ENCODE data around the gene TBC1D17.

The TBC1D17 gene

DNA sequence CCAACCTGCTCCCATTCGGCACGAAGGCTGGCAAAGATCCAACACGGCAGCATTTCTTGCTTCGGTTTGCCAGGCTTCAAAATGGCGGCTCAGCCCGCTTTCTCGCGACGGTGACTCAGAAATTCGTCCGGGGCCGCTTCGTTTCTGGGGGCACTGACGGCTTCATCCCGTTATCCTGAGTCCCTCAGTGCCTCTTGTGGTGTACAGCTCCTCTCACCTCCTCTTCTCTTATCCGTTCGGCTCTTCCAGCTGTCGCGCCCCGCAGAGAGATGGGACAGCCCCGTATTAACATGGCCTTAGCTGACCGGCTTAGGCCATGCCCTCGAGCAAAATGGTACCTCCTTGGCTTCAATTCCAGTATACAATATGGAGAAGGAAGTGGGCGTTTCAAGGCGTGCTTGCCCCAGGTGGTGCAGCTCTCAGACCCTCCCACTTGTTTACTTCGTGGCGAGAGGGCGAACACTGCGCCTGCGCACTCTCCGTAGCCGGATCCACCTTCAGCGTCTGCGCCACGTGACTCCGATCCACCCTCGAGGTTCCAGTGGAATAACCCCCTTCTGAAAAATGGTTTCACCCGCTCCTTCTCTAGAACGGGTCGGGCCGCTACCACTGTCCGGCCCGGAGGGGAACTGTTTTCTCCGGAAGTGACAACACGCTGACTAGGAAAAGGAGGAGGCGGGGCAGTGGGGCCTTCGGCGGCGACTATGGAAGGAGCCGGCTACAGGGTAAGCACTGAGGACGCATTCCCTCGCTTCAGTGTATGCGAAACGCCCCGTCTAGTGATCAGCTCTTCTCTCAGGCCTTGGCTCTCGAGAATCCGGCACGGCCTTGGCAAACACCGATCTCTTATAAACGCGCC lies at the start of gene TBC1D17, which contains the start of gene AKT1S1:
Gene TBC1D17, plus strand, starts transcription at position 683 of the 859 bp plus-strand sequence. Its CDS starts 22 bp downstream, at position 705.
Gene AKT1S1, minus strand, starts transcription at position 336 of the 859 bp plus-strand sequence. CDS start 4,060 bp downstream, outside the sequence.
- peak; percentile 99 to 100 for DNase-seq

DNA sequence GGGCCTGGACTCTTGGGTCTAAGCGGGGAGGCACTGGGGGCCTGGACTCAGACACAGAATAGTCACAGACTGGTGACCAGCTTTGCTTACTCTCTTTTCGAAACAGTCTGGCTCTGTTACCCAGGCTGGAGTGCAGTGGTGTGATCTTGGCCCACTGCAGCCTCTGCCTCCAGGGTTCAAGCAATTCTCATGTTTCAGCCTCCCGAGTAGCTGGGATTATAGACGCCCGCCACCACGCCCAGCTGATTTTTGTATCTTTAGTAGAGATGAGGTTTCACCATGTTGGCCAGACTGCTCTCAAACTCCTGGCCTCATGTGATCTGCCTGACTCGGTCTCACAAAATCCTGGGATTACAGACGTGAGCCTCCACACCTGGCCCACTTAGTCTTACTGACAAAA lies 48.3 kb upstream of the TBC1D17 start:
- DNase-seq = no peak

DNA sequence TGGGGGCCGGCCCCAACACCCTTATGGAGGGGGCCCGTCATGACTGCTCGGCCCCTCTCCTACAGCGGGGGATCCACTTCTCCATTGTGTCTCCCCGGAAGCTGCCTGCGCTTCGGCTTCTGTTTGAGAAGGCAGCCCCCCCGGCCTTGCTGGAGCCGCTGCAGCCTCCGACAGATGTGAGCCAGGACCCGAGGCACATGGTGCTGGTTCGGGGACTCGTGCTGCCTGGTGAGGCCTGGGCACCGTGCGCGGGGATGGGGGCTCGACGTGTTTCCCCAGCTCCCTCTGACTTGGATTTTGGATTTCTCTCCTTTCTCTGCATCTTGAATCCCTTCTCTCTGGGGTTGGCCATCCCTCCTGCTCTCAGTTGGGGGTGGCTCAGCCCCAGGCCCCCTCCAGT lies 47.8 kb upstream of the TBC1D17 start:
- no peak for DNase-seq

DNA sequence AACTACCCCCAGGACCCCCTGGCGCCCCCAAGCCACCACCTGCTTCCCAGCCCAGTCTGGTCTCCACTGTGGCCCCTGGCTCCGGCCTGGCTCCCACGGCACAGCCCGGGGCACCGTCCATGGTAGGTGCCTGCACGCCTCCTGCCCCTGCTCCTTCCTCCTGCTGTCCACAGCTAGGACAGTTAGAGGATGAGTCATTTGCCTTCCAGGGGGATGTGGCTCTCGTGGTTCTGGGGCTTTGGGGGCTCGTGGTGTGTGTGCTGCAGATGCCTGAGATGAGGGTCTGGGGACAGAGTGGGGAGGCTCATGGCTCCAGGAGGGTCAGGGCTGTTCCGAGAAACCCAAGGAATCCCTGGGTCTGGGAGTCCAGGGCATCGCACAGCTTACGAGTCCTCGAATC lies 46.7 kb upstream of the TBC1D17 start:
- no peak for DNase-seq

DNA sequence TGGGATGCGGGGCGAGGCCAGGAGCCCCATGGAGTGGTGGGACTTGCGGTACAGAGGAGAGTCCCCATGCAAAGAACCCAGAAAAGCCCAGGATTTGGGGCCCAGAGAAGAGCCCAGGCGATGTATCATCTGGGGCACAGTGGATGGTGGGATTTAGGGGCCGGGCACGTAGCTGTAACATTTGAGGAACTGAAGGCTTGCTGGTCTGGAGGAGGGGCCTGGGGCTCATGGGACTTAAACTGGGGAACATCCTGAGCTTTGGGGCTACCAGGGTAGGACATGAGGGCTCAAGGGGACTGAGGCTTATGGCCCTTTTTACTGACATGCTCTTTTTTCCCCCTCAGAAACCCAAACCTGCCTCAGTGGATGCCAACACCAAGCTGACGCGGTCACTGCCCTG lies 45.9 kb upstream of the TBC1D17 start:
- no peak for DNase-seq

DNA sequence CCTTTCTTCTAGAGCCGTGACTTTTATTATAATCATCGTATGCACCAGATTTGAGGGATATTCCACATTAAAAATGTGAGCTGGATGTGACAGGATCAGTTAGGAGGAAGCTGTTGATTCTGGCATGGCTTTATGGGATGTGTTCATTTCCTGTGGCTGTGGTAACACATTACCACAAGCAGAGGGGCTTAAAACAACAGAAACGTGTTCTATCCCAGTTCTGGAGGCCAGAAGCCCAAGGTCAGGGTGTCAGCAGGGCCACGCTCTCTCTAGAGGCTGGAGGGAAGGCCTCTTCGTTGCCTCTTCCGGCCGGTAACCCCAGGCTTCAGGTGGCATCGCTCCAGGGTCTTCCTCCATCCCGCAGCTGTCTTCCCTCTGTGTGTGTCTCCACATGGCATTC lies 44.9 kb upstream of the TBC1D17 start:
- DNase-seq = no peak

DNA sequence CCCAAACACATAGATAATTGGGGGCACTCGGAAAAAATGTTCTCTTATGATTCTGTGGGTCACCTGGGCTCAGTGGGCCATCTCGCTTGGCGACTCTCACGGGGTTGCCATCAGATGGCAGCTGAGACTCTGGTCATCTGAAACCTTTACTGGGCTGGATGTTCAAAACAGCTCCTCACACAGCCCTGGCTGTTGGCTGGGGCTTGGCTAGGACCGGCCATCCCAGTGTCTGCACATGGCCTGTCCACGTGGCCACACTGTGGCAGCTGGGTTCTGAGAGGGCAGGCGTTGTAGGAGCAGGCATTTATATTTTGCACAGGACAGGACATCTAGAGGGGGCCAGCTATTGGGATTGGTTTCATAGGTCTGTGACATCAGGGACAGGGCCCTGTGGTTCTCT lies 43.9 kb upstream of the TBC1D17 start:
- no peak for DNase-seq

DNA sequence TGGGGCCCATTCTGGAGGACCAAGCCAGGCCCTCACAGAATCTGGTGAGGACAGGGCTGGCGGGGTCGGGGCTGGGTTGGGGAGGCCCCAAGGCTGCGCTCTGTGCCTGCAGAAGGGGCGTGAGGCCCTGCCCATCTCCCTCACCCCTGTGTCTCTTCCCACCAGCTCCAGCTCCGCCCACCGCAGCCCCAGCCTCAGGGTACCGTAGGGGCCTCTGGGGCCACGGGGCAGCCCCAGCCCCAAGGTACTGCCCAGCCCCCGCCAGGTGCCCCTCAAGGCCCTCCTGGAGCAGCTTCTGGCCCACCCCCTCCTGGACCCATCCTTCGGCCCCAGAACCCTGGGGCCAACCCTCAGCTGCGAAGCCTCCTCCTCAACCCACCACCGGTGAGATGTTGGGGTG lies 41.9 kb upstream of the TBC1D17 start:
- DNase-seq = no peak

DNA sequence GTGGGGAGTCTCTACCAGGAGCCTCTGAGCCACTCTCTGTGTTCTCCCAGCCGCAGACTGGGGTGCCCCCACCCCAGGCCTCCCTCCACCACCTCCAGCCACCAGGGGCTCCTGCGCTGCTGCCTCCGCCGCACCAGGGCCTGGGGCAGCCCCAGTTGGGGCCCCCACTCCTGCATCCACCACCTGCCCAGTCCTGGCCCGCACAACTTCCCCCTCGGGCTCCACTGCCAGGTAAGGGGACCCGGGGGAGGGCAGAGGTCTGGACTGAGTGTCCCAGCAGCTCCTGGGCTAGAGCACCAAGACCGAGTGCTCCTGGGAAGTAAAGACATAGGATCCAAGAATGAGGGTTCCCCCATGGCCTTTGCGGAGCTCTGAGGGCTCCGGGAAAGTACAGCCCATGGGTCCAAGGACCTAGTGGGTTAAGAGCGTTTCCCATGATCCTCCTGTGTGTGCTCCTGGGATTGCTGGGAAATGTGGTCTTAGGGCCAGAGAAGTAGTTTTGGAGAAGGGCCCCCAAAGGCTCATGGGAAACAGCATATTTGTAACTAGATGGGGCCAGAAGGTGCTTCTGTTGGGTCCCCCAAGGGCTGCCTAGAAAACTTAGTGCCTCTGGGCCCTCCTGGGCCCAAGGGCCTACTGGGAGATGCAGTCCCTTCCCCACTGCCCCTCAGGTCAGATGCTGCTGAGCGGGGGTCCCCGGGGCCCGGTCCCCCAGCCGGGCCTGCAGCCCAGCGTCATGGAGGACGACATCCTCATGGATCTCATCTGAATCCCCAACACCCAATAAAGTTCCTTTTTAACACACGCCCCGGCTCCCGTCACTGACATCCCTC lies 41.1 kb upstream of the TBC1D17 start:
- no peak for DNase-seq

DNA sequence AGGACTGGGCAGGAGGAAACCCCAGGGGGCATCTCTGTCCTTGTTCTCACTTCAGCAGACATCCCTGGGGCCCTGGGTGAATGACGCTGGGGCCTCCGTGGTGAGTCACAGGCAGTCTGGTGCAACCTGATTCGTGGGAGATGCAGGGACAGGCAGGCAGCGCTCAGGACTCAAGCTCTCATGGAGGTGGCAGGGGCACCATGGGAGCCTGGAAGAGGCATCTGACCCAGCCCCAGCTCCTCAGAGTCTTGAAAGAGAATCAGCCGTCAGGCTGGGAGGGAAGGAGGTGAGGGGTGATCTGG lies 40.5 kb upstream of the TBC1D17 start:
- no peak for DNase-seq

DNA sequence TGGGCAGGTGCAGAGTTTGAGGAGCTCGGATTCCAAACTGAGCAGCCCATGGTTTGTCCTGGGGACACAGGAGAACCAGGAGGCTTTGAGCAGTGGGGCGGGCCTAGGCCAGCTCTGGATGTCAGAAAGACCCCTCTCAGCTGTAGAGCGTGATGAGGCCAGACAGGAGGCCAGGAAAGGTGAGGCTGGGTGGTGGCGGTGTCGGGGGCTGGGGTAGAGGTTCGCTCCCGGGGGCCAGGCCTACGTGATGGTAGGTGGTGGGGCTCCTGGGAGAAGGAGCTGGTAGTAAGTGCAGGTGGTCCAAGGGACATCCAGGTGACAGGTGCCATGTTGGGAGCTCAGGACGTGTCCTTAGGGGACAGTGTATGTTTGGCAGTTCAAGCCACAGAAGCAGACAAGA lies 40.1 kb upstream of the TBC1D17 start:
- no peak for DNase-seq

DNA sequence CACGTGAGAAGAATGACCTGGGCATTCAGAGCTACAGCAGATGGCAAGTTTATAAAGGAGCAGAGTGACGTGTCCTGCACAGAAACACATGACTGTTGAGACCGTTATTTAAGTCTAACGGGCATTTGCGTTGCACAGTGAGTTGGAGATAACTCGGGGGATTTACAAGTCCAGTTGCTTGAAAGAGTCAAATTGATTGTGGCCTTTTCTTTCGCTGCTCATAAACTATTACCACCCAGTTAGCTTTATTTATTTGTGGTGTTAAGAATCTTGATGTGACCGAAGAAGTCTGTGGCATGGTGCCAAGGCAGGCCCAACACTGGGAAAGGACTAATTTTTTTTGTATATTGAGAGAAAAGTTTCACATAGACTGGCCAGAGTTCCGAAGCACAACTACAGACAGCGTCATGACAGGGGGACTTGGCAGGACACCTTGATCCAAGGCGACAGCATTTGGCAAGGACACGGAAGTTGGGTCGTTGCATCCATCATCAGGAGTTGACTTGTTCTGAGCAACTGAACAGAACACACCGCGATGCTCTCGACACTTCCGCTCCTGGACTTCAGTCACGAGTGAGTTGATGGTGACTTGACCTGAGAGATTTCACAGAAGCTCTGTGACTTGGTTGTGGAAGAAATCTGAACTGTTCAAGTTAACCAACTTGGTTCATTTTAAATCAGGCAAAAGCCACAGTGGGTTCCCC lies 38.5 kb upstream of the TBC1D17 start:
- no peak for DNase-seq

DNA sequence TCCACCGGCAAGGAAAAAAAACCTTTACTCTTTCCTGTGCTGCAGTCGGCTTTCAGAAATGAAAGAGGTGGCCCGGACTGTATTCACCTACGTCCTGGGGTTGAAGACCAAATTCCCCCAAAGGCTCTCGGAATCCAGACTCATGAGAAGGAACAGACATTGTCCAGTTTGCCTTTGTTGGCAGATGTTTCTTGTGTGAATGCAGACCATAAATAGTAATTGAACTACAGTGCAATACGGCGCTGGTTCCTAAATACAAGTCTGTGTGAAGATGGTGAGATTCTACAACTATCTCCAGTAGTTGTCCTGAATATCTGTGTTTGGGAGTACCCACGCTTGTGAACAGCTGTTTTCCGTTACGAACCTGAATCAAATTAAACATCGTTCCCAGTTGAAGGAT lies 37.8 kb upstream of the TBC1D17 start:
- DNase-seq = no peak

DNA sequence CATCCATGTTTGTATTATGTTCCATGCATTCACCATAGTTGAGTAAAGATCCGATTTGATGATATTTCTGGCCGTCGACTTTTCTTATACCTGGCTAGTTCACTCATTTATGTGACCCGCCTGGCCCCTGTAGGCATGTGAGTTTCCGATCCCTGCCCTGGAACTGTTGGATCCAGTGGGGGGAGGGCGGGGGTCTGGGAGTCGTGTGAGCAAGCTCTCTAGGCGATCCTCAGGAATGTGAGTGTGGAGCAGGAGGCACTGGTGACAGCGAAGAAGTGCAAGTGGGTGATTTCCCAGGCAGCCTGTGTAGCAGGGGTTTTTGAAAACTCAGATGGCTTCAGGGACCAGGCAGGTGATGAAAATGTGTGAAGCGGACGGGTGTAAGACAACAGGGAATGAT lies 37.2 kb upstream of the TBC1D17 start:
- no peak for DNase-seq

DNA sequence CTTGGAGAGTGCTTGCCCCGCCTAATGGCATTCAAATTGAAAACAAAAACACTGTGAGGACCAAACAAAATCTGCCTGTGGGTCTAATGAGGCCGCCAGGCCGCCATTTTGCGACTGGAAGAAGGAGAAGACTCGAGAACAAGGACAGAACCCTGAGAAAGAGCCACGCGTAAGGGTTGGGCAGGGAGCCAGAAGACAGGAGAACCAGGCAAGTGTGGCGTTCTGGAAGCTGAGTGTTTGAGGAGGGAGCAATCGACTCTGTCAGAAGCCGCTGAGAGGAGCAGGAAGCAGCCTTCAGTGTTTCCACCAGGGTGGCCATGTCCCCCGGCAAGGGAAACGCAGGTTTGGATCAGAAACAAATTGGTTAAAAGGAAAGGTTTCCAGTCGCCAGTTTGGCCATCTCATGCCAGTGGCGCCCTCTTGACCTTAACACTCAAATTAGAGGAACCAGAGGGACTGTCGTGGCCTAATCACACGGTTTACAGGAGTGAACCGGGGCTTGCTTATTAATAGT lies 36.7 kb upstream of the TBC1D17 start:
- no peak for DNase-seq

DNA sequence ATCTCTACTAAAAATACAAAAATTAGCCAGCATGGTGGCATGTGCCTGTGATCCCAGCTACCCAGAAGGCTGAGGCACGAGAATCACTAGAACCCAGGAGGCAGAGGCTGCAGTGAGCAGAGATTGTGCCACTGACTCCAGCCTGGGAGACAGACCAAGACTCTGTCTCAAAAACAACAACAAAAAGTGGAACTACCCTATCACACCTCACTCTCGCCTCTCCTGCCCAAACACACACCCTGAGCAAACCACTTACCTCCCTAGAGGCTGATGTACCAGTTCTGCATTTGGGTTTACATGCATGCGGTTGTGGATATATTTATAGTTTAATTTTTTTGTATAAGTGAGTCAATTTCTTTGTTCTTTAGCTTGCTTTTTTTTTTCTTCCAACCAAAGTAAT lies 34.2 kb upstream of the TBC1D17 start:
- DNase-seq = no peak

DNA sequence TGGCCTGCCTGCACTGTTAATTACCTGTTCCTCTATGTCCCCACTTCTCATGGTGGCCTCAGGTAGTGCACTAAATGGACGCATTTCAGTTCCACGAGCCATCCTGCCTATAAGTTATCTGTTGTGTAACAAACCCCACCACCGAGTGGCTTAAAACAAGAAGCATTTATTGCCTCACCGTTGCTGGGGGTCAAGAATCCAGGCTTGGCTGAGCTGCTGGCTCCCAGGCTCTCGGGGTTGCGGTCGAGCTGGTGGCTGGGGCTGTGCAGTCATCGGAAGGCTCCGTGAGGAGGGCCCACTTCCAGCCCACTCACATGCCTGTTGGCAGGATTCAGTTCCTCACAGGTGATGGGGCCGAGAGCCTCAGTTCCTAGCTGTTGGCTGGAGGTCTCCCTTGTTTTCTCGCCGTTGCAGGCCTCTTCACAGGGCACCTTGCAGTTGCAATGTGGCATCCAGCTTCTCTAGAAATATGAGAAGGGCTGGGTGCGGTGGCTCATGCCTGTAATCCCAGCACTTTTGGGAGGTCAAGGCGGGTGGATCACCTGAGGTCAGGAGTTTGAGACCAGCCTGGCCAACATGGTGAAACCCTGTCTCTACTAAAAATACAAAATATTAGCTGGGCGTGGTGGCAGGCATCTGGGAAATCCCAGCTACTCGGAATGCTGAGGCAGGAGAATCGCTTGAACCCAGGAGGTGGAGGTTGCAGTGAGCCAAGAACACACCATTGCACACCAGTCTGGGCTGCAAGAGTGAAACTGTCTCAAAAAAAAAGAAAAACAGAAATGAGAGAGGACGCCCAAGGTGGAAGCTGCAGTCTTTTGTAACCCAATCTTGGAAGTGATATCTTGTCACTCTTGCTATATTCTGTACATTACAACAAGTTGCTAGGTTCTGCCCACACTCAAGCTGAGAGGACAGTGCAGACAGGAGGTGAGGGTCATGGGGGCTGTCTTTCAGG lies 33.1 kb upstream of the TBC1D17 start:
- DNase-seq = no peak

DNA sequence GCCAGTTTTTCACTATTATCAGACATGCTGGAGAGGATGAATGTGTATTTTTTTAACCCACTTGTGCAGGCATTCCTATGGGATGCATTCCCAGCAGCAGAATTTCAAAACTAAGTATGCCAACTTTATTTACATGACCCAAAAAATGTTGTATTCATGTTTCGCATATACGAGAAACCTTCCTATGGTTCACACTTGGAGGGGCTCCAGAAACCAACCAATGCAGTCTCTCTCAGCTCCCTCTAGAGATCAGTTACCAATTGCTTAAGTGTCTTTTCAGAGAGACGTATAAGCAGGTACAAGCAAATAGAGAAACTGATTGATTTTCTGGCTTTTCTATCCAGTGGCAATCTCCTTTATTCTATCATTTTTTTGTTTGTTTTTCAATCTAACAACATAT lies 32.1 kb upstream of the TBC1D17 start:
- no peak for DNase-seq

DNA sequence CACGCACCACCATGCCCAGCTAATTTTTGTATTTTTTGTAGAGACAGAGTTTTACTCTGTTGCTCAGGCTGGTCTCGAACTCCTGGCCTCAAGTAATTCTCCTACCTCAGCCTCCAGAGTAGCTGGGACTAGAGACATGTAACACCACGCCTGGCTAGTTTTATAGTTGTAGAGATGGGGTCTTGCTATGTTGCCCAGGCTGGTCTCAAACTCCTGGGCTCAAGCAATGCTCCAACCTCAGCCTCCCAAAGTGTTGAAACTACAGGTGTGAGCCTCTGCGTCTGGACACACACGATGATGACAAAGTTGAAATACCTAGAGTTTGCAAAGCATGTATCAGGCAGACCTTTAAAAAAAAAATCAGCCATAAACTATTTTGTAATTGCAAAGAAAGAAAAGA lies 31.1 kb upstream of the TBC1D17 start:
- DNase-seq = no peak

DNA sequence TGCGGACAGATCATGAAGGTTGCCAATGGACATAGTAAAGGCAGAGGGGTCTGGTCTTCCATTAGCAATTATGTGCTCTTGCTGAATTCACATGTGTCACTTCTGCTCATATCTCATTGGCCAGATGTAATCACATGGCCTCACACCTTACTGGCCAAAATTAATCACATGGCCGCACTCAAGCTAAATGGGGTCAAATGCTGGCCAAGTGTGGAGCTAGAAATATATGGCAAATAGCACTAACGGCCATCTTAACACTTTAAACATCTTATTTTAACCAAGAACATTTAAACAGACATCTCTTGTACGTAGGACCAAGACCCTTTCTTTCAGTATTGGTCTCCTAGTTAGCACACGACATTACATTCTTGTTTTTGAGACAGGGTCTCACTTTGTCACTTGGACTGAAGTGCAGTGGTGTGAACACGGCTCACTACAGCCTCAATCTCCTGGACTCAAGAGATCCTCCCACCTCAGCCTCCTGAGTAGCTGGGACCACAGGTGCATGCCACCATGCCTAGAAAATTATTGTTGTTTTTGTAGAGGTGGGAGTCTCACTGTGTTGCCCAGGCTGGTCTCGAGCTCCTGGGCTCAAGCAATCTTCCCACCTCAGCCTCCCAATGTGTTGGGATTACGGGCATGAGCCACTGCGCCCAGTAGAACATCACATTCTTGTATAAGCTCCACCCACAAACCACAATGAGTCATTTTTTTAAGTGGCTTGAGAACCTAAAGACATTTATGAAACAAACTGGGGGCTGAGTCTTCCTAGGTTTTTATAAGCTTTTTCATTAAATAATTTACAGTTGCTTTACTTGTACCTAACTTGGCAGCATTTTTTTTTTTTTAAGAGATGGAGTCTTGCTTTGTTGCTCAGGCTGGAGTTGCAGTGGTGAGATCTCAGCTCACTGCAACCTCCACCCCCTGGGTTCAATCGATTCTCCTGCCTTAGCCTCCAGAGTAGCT lies 29.5 kb upstream of the TBC1D17 start:
- DNase-seq = no peak

DNA sequence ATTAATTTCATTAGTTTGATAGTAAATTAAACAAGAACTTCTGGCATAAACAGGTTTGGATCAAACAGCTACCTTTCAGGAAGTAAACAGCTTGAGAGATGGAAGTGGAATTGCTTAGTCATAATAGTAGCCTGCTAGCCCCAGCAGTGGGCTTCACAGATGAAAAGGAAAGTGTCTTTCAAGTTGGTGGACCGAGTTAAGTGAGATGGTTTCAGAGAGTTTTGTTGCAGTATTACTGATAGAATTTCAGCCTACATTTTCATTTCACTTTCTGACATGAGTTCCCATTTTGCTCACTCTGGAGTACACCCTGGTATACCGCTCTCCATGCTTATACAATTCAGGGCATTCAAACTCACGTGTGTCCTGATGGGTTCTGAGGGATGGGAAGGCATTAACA lies 28.6 kb upstream of the TBC1D17 start:
- no peak for DNase-seq
